Natural killer cell treated with Interleukin-12 subunit alpha and Interleukin-12 subunit beta and Interleukin-15 and Interleukin-18, amount 100 ng/mL, for 72 hours (primary cell): ENCODE measurements around the gene AMPD2. TPM values are rescaled to one million over a fixed set of nuclear protein-coding genes. Genes with fewer than 3 reads are reported as not detected.
"Not testable (repeated sequence)": the region's sequence is repeated elsewhere in the genome, so short reads cannot be mapped to it uniquely, and the experiment has no call there.

Experiments
- ATAC-seq, 2 donors: fragments of 150-1000 bp; cut with Tn5 transposase in 1 of 2; sonication (Bioruptor Pico), chemical (Tn5 transposase) in 1 of 2; 2 replicates each; pipeline ENCODE4 v1.10.0; 2021
- DNase-seq: peaks from one replicate; pipeline ENCODE4 v3.0.0; 2022; ENCODE audit warnings: low spot score
- H3K27ac Mint-ChIP-seq, 2 donors: 1 replicate in 1 of 2; 2 replicates in 1 of 2; pipeline ENCODE4 v1.8.0; 2022; ENCODE audit warnings: mixed read lengths in 2 of 2, mild to moderate bottlenecking in 1 of 2, moderate library complexity in 1 of 2
- H3K27me3 Mint-ChIP-seq, 2 donors: 1 replicate in 1 of 2; 2 replicates in 1 of 2; pipeline ENCODE4 v1.8.0; 2022; ENCODE audit warnings: mixed read lengths in 2 of 2
- H3K36me3 Mint-ChIP-seq: one replicate; pipeline ENCODE4 v1.8.0; 2022; ENCODE audit warnings: mixed read lengths
- H3K4me1 Mint-ChIP-seq, 2 donors: 1 replicate in 1 of 2; 2 replicates in 1 of 2; pipeline ENCODE4 v1.8.0; 2022; ENCODE audit warnings: low read depth in 2 of 2, mixed read lengths in 2 of 2, mild to moderate bottlenecking in 1 of 2
- H3K4me3 Mint-ChIP-seq: one replicate; pipeline ENCODE4 v1.8.0; 2022; ENCODE audit warnings: mixed read lengths
- H3K9me3 Mint-ChIP-seq: 2 replicates; pipeline ENCODE4 v1.8.0; 2022; ENCODE audit warnings: mixed read lengths
- total RNA-seq, 2 donors: library from RNA; stranded (reverse); gene quantifications; one replicate each; pipeline ENCODE4 v1.2.3, GENCODE V29; 2022

AMPD2 gene
- total RNA-seq, 2 donors from 2014 or later: 79.0 to 144 TPM

- Mint-ChIP-seq H3K36me3 (no peaks in the 10 kb centered on the region), H3K9me3 (no peaks in the 10 kb centered on the region), H3K4me1 (peaks cover 14 to 19% of the 10 kb centered on the region in 2 donors), H3K27ac (no peak overlapping the region), H3K4me3 (no peak overlapping the region), H3K27me3 (peaks cover 5 to 9% of the 10 kb centered on the region in 2 donors)
- DNase-seq (no peak), ATAC-seq (no peak)
These were observed 38.3 kb downstream of the AMPD2 start for GRCh38 chr1:109657970-109658369.

- DNase-seq: no peak
- H3K36me3 Mint-ChIP-seq: no peaks in the 10 kb centered on the region
- no peak for ATAC-seq
- no peak overlapping the region for H3K4me3 Mint-ChIP-seq
- H3K4me1 Mint-ChIP-seq: peaks cover 14 to 19% of the 10 kb centered on the region in 2 donors
- H3K27ac Mint-ChIP-seq: no peak overlapping the region
- peaks cover 0 to 5% of the 10 kb centered on the region in 2 donors for H3K27me3 Mint-ChIP-seq
- H3K9me3 Mint-ChIP-seq: no peaks in the 10 kb centered on the region
These were observed 39.0 kb downstream of the AMPD2 start for GRCh38 chr1:109658533-109659042.

GRCh38 chr1:109659145-109659544, 39.5 kb downstream of the AMPD2 start:
- peaks cover 14 to 19% of the 10 kb centered on the region in 2 donors for H3K4me1 Mint-ChIP-seq
- DNase-seq: no peak

GRCh38 chr1:109659997-109660690, 40.5 kb downstream of the AMPD2 start:
- ATAC-seq (no peak), DNase-seq (no peak)
- no peak overlapping the region for H3K4me3 Mint-ChIP-seq
- H3K27ac Mint-ChIP-seq: no peak overlapping the region
- H3K9me3 Mint-ChIP-seq: no peaks in the 10 kb centered on the region
- peaks cover 6 to 15% of the 10 kb centered on the region in 2 donors for H3K4me1 Mint-ChIP-seq
- H3K36me3 Mint-ChIP-seq: no peaks in the 10 kb centered on the region
- H3K27me3 Mint-ChIP-seq: no peaks in the 10 kb centered on the region

More at GRCh38 chr1:109659145-109659544, 39.5 kb downstream of the AMPD2 start:
- H3K36me3 Mint-ChIP-seq: no peaks in the 10 kb centered on the region
- H3K27ac Mint-ChIP-seq: no peak overlapping the region
- ATAC-seq: no peak
- H3K27me3 Mint-ChIP-seq: peaks cover 0 to 5% of the 10 kb centered on the region in 2 donors
- H3K9me3 Mint-ChIP-seq: no peaks in the 10 kb centered on the region
- H3K4me3 Mint-ChIP-seq: no peak overlapping the region

- H3K4me3 Mint-ChIP-seq, H3K9me3 Mint-ChIP-seq, H3K36me3 Mint-ChIP-seq, H3K27ac Mint-ChIP-seq, H3K4me1 Mint-ChIP-seq, ATAC-seq, DNase-seq, H3K27me3 Mint-ChIP-seq: not testable (repeated sequence)
These were observed 41.0 kb downstream of the AMPD2 start for GRCh38 chr1:109660691-109661026.

GRCh38 chr1:109661391-109661790, 41.8 kb downstream of the AMPD2 start:
- ATAC-seq (peak in 1 of 2 donors; percentile 38), DNase-seq (no peak)
- H3K27me3 Mint-ChIP-seq: no peaks in the 10 kb centered on the region
- no peaks in the 10 kb centered on the region for H3K36me3 Mint-ChIP-seq
- no peak overlapping the region for H3K4me3 Mint-ChIP-seq
- no peaks in the 10 kb centered on the region for H3K9me3 Mint-ChIP-seq
- H3K4me1 Mint-ChIP-seq: peaks cover 0 to 3% of the 10 kb centered on the region in 2 donors
- no peak overlapping the region for H3K27ac Mint-ChIP-seq

GRCh38 chr1:109664671-109665070, 45.0 kb downstream of the AMPD2 start:
- no peak for ATAC-seq
- Mint-ChIP-seq H3K27me3 (no peaks in the 10 kb centered on the region), H3K9me3 (no peaks in the 10 kb centered on the region), H3K36me3 (no peaks in the 10 kb centered on the region), H3K4me1 (peaks cover 13 to 14% of the 10 kb centered on the region in 2 donors), H3K4me3 (no peak overlapping the region), H3K27ac (no peak overlapping the region)
- no peak for DNase-seq

- Mint-ChIP-seq H3K9me3 (no peaks in the 10 kb centered on the region), H3K36me3 (no peaks in the 10 kb centered on the region), H3K27ac (peak within 1 kb of the TSS in 1 of 2 donors; percentile 62), H3K4me3 (peak within 1 kb of the TSS; percentile 60), H3K4me1 (peaks cover 21 to 26% of the 10 kb centered on the region in 2 donors), H3K27me3 (no peaks in the 10 kb centered on the region)
- DNase-seq (peak; percentile 69), ATAC-seq (peak; percentile 93 to 95)
These were observed 48.0 kb downstream of the AMPD2 start, which contains the start of gene GSTM2 for GRCh38 chr1:109667452-109668122. TSS of gene GSTM2 (plus strand) at chr1:109668057. CDS start at chr1:109668116, 59 bp downstream.

GRCh38 chr1:109668123-109668775, 48.6 kb downstream of the AMPD2 start:
- Mint-ChIP-seq H3K4me3 (peak overlapping the region; percentile 60), H3K4me1 (peaks cover 21 to 26% of the 10 kb centered on the region in 2 donors), H3K27ac (no peak overlapping the region), H3K9me3 (no peaks in the 10 kb centered on the region), H3K27me3 (no peaks in the 10 kb centered on the region), H3K36me3 (no peaks in the 10 kb centered on the region)
- no peak for DNase-seq
- ATAC-seq: no peak

- H3K4me3 Mint-ChIP-seq: peak overlapping the region; percentile 86
- peak overlapping the region; percentile 18 to 76 for H3K27ac Mint-ChIP-seq
- DNase-seq (no peak), ATAC-seq (peak in 1 of 2 donors; percentile 22)
- no peaks in the 10 kb centered on the region for H3K27me3 Mint-ChIP-seq
- H3K4me1 Mint-ChIP-seq: peaks cover 21 to 26% of the 10 kb centered on the region in 2 donors
- no peaks in the 10 kb centered on the region for H3K9me3 Mint-ChIP-seq
- H3K36me3 Mint-ChIP-seq: no peaks in the 10 kb centered on the region
These were observed 49.8 kb downstream of the AMPD2 start for GRCh38 chr1:109669246-109669948.

- not testable (repeated sequence) for H3K36me3 Mint-ChIP-seq, H3K9me3 Mint-ChIP-seq, ATAC-seq, DNase-seq, H3K27me3 Mint-ChIP-seq
- Mint-ChIP-seq H3K4me1 (peaks cover 21 to 26% of the 10 kb centered on the region in 2 donors), H3K4me3 (peak overlapping the region; percentile 86), H3K27ac (peak overlapping the region; percentile 18 to 76)
These were observed 50.3 kb downstream of the AMPD2 start for GRCh38 chr1:109669949-109670302.

- Mint-ChIP-seq H3K9me3 (no peaks in the 10 kb centered on the region), H3K4me1 (peaks cover 21 to 26% of the 10 kb centered on the region in 2 donors), H3K27me3 (no peaks in the 10 kb centered on the region), H3K4me3 (peak overlapping the region; percentile 9), H3K36me3 (no peaks in the 10 kb centered on the region), H3K27ac (no peak overlapping the region)
- ATAC-seq: no peak
- DNase-seq: no peak
These were observed 51.4 kb downstream of the AMPD2 start for GRCh38 chr1:109671067-109671466.

- not testable (repeated sequence) for ATAC-seq, H3K4me3 Mint-ChIP-seq, H3K9me3 Mint-ChIP-seq, H3K27ac Mint-ChIP-seq, DNase-seq, H3K27me3 Mint-ChIP-seq, H3K36me3 Mint-ChIP-seq
- H3K4me1 Mint-ChIP-seq: peaks cover 15 to 21% of the 10 kb centered on the region in 2 donors
These were observed 54.2 kb downstream of the AMPD2 start for GRCh38 chr1:109673861-109674260.
